Measurements from ENCODE around the gene PLEKHA8.

DNA sequence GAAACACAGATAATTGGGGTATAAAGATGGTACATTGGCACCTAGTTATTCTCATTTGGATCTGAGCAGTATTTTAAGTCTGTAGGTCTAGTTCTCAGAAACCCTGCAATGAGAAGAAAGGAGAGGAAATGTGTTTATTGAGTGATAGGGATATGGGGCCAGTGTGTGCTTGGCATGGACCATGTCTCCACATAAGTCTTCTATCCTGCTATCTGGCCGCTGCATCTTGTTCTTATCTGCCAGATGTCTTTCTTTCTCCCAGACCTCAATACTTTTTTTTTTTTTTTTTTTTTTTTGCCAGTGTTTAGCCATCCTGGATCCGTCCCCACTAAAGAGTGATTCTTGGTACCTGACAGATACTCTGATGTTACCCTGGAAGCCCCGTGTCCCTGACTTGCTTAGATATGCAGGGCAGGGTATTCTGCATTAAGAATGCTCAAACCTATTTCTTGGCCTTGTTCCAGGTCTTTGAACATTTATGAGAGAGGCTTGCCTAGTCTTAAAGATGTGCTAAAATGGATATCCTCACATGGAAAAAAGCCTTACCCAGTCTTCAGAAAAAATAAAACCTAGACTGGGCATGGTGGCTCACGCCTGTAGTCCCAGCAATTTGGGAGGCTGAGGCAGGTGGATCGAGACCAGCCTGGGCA, 116.6 kb downstream of the PLEKHA8 start:
- TF ChIP-seq, protein P1, sequence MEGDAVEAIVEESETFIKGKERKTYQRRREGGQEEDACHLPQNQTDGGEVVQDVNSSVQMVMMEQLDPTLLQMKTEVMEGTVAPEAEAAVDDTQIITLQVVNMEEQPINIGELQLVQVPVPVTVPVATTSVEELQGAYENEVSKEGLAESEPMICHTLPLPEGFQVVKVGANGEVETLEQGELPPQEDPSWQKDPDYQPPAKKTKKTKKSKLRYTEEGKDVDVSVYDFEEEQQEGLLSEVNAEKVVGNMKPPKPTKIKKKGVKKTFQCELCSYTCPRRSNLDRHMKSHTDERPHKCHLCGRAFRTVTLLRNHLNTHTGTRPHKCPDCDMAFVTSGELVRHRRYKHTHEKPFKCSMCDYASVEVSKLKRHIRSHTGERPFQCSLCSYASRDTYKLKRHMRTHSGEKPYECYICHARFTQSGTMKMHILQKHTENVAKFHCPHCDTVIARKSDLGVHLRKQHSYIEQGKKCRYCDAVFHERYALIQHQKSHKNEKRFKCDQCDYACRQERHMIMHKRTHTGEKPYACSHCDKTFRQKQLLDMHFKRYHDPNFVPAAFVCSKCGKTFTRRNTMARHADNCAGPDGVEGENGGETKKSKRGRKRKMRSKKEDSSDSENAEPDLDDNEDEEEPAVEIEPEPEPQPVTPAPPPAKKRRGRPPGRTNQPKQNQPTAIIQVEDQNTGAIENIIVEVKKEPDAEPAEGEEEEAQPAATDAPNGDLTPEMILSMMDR (IDR thresholded peaks at IDR 0.05), result no peak
- no peak for TF ChIP-seq POLR2A (IDR thresholded peaks at IDR 0.05)
